Vagina (tissue), 2 donors: ENCODE data around the gene SPAG6. TPM values are rescaled to one million over a fixed set of nuclear protein-coding genes. Genes with fewer than 3 reads are reported as not detected.

Experiments used
- DNase-seq, 2 donors: peaks; one replicate each; pipeline ENCODE4 v3.0.0-alpha.2; 2017; ENCODE audit errors: extremely low spot score in 2 of 2
- H3K27ac ChIP-seq: fragments of 200-600 bp; sonication (generic); one replicate; pipeline ENCODE4 v1.5.1; 2019
- H3K27me3 ChIP-seq: fragments of 200-600 bp; sonication (generic); one replicate; pipeline ENCODE4 v1.5.1; 2019
- H3K36me3 ChIP-seq, 2 donors: fragments of 200-600 bp; sonication (generic); one replicate each; pipeline ENCODE4 v1.5.1; 2017 to 2019
- H3K4me1 ChIP-seq: fragments of 200-600 bp; sonication (generic); one replicate; pipeline ENCODE4 v1.5.1; 2019
- H3K4me3 ChIP-seq, 2 donors: fragments of 200-600 bp; sonication (generic); 1 replicate in 1 of 2; 2 replicates in 1 of 2; pipeline ENCODE4 v1.5.1; 2016 to 2019
- H3K9me3 ChIP-seq: fragments of 200-600 bp; sonication (generic); one replicate; pipeline ENCODE4 v1.5.1; 2019
- CTCF ChIP-seq, 3 experiments: fragments of 450-650 bp in 2 of 3; fragments of 200-600 bp in 1 of 3; sonication (generic) in 1 of 3; IDR thresholded peaks; one replicate each; pipeline ENCODE4 v1.5.1; 2017 to 2019; ENCODE audit warnings: antibody characterized with exemption in 3 of 3, mild to moderate bottlenecking in 2 of 3, moderate library complexity in 2 of 3
- POLR2A ChIP-seq, 2 donors: fragments of 450-650 bp; IDR thresholded peaks; one replicate each; pipeline ENCODE4 v1.6.1; 2017; ENCODE audit warnings: antibody characterized with exemption in 2 of 2, mild to moderate bottlenecking in 2 of 2, moderate library complexity in 2 of 2
- POLR2AphosphoS5 ChIP-seq, 2 donors: sonication (generic); formaldehyde crosslinking; IDR thresholded peaks; one replicate each; pipeline ENCODE4 v1.9.0; 2017; ENCODE audit warnings: antibody characterized with exemption in 2 of 2, mild to moderate bottlenecking in 2 of 2, low read depth in 1 of 2; ENCODE audit not compliant: insufficient read depth in 1 of 2
- intact Hi-C: fragments of 100-400 bp; cut with DNase I; formaldehyde crosslinking; loops from one replicate; pipeline ENCODE4 v1.15.1; 2023
- total RNA-seq: library from RNA; depleted of rRNA; stranded (reverse); fragments of >200 nt; gene quantifications from one replicate; pipeline ENCODE4 v1.2.3, GENCODE V29; 2016

SPAG6 gene
- total RNA-seq, 1 donor from 2014 or later = not detected

- TF ChIP-seq POLR2AphosphoS5 (IDR thresholded peaks at IDR 0.05; ENCODE audit: insufficient read depth in 1 of 2, low read depth in 1 of 2) (no peak), CTCF (IDR thresholded peaks at IDR 0.05) (no peak), POLR2A (IDR thresholded peaks at IDR 0.05) (no peak)
- Histone ChIP-seq H3K27me3 (no peaks in the 10 kb centered on the region), H3K36me3 (no peaks in the 10 kb centered on the region), H3K9me3 (no peaks in the 10 kb centered on the region), H3K4me3 (no peak overlapping the region), H3K4me1 (no peaks in the 10 kb centered on the region), H3K27ac (no peak overlapping the region)
- intact Hi-C loops = no loop called here
- no peak for DNase-seq
Observed at GRCh38 chr10:22453320-22453719, 108.0 kb downstream of the SPAG6 start.

- Histone ChIP-seq H3K9me3 (no peaks in the 10 kb centered on the region), H3K4me1 (no peaks in the 10 kb centered on the region), H3K4me3 (no peak overlapping the region), H3K27ac (no peak overlapping the region), H3K27me3 (no peaks in the 10 kb centered on the region), H3K36me3 (no peaks in the 10 kb centered on the region)
- TF ChIP-seq POLR2AphosphoS5 (IDR thresholded peaks at IDR 0.05; ENCODE audit: insufficient read depth in 1 of 2, low read depth in 1 of 2) (no peak), CTCF (IDR thresholded peaks at IDR 0.05) (no peak), POLR2A (IDR thresholded peaks at IDR 0.05) (no peak)
- no peak for DNase-seq
- intact Hi-C loops = no loop called here
Observed at GRCh38 chr10:22453948-22454591, 108.8 kb downstream of the SPAG6 start.

GRCh38 chr10:22454634-22455033 is 109.3 kb downstream of the SPAG6 start:
- no peaks in the 10 kb centered on the region for H3K36me3 ChIP-seq
- H3K27ac ChIP-seq = no peak overlapping the region
- no peaks in the 10 kb centered on the region for H3K9me3 ChIP-seq
- no peak overlapping the region for H3K4me3 ChIP-seq
- no peak for TF ChIP-seq POLR2AphosphoS5 (IDR thresholded peaks at IDR 0.05; ENCODE audit: insufficient read depth in 1 of 2, low read depth in 1 of 2)
- no peak for TF ChIP-seq POLR2A (IDR thresholded peaks at IDR 0.05)
- no peak for TF ChIP-seq CTCF (IDR thresholded peaks at IDR 0.05)
- intact Hi-C loops = no loop called here
- no peaks in the 10 kb centered on the region for H3K27me3 ChIP-seq
- H3K4me1 ChIP-seq = no peaks in the 10 kb centered on the region
- DNase-seq = no peak

- H3K4me3 ChIP-seq = no peak overlapping the region
- intact Hi-C loops = no loop called here
- TF ChIP-seq CTCF (IDR thresholded peaks at IDR 0.05) = no peak
- no peak for TF ChIP-seq POLR2AphosphoS5 (IDR thresholded peaks at IDR 0.05; ENCODE audit: insufficient read depth in 1 of 2, low read depth in 1 of 2)
- TF ChIP-seq POLR2A (IDR thresholded peaks at IDR 0.05) = no peak
Observed at GRCh38 chr10:22455068-22455857, 110.0 kb downstream of the SPAG6 start.

GRCh38 chr10:22456486-22456885 is 111.2 kb downstream of the SPAG6 start:
- Histone ChIP-seq H3K4me1 (no peaks in the 10 kb centered on the region), H3K36me3 (no peaks in the 10 kb centered on the region), H3K9me3 (no peaks in the 10 kb centered on the region), H3K4me3 (no peak overlapping the region), H3K27me3 (no peaks in the 10 kb centered on the region), H3K27ac (no peak overlapping the region)
- no peak for DNase-seq
- intact Hi-C loops = no loop called here
- TF ChIP-seq POLR2A (IDR thresholded peaks at IDR 0.05) (no peak), POLR2AphosphoS5 (IDR thresholded peaks at IDR 0.05; ENCODE audit: insufficient read depth in 1 of 2, low read depth in 1 of 2) (no peak), CTCF (IDR thresholded peaks at IDR 0.05) (no peak)

More at GRCh38 chr10:22455068-22455857, 110.0 kb downstream of the SPAG6 start:
- no peak for DNase-seq
- Histone ChIP-seq H3K36me3 (no peaks in the 10 kb centered on the region), H3K9me3 (no peaks in the 10 kb centered on the region), H3K27ac (no peak overlapping the region), H3K27me3 (no peaks in the 10 kb centered on the region), H3K4me1 (no peaks in the 10 kb centered on the region)
